Measurements from ENCODE around the gene TEX9. TPM values are rescaled to one million over a fixed set of nuclear protein-coding genes. Genes with fewer than 3 reads are reported as not detected.
"Not testable (repeated sequence)": the region's sequence is repeated elsewhere in the genome, so short reads cannot be mapped to it uniquely, and the experiment has no call there.

TEX9 gene
- total RNA-seq = 5.2 and 8.8 TPM in 2 replicates

DNA sequence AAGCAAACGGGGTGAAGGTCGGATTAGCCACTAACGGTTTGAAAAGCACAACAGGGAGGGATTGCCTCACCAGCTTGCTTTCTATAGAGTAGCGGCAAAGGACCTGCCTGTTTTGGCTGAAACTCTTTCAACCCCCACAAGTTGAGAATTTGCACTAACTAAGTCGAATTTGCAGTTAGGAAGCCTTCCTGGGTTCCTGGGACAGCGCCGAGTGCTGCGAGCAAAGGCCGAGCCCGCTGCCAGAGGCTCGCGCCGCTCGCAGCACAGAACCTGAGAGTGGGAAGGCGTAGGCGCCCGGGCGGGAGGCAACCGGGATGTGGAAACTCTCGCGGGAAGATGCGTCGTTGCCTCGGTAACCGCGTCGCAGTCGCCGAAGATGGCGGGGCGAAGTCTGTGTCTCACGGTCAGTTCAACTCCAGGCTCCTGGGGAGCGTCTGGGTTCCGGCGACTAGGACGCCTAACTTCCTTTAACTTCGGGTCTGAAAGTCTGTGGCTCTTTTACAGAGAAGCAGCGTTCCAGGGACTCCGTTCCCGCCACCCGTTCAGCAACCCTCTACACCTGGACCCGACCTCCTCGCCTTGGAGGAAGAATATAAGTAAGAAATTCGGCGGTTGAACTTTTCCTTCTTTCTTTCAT is at the start of gene TEX9:
Gene TEX9 (plus strand): TSS at position 352 of the 637 bp plus-strand sequence. CDS start 25 bp downstream, at position 377.
- TF ChIP-seq, protein P1, sequence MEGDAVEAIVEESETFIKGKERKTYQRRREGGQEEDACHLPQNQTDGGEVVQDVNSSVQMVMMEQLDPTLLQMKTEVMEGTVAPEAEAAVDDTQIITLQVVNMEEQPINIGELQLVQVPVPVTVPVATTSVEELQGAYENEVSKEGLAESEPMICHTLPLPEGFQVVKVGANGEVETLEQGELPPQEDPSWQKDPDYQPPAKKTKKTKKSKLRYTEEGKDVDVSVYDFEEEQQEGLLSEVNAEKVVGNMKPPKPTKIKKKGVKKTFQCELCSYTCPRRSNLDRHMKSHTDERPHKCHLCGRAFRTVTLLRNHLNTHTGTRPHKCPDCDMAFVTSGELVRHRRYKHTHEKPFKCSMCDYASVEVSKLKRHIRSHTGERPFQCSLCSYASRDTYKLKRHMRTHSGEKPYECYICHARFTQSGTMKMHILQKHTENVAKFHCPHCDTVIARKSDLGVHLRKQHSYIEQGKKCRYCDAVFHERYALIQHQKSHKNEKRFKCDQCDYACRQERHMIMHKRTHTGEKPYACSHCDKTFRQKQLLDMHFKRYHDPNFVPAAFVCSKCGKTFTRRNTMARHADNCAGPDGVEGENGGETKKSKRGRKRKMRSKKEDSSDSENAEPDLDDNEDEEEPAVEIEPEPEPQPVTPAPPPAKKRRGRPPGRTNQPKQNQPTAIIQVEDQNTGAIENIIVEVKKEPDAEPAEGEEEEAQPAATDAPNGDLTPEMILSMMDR (IDR thresholded peaks at IDR 0.05; ENCODE audit: insufficient read depth, low read length, poor library complexity, severe bottlenecking) = no peak
- H3K36me3 ChIP-seq (ENCODE audit: control insufficient read depth, insufficient read depth, low read length) = no peaks in the 10 kb centered on the region
- no peaks in the 10 kb centered on the region for H3K27me3 ChIP-seq (ENCODE audit: control insufficient read depth, insufficient read depth, low read length)
- H3K4me3 ChIP-seq (ENCODE audit: low read depth, low read length) = peak within 1 kb of the TSS; percentile 59
- DNase-seq (ENCODE audit: low read depth) = peak; percentile 55

DNA sequence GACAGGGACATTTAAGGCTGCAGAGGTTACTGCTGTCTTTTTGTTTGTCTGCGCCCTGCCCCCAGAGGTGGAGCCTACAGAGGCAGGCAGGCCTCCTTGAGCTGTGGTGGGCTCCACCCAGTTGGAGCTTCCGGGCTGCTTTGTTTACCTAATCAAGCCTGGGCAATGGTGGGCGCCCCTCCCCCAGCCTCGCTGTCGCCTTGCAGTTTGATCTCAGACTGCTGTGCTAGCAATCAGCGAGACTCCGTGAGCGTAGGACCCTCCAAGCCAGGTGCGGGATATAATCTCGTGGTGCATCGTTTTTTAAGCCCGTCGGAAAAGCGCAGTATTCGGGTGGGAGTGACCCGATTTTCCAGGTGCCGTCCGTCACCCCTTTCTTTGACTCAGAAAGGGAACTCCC is 48.7 kb upstream of the TEX9 start:
- DNase-seq (ENCODE audit: low read depth); H3K27me3 ChIP-seq (ENCODE audit: control insufficient read depth, insufficient read depth, low read length); H3K36me3 ChIP-seq (ENCODE audit: control insufficient read depth, insufficient read depth, low read length); H3K4me3 ChIP-seq (ENCODE audit: low read depth, low read length): not testable (repeated sequence)

DNA sequence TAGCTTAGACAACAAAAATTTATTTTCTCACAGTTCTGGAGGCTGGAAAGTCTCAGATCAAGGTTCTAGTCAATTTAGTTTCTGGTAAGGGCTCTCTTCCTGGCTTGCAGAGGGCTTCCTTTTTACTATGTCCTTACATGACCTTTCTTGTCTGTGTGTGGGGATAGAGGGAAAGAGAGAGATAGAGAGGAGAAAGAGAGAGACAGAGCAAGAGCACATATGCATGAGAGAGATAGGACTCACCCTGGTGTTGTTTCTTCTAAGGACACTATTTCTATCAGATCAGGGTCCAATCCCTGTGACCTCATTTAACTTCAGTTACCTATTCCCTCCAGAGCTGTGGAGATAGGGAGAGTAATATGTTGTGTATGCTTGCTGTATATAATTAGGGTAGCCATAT is 44.9 kb upstream of the TEX9 start:
- H3K4me3 ChIP-seq (ENCODE audit: low read depth, low read length) = no peak overlapping the region
- DNase-seq (ENCODE audit: low read depth) = no peak
- TF ChIP-seq, protein P1 (IDR thresholded peaks at IDR 0.05; ENCODE audit: insufficient read depth, low read length, poor library complexity, severe bottlenecking) = no peak

DNA sequence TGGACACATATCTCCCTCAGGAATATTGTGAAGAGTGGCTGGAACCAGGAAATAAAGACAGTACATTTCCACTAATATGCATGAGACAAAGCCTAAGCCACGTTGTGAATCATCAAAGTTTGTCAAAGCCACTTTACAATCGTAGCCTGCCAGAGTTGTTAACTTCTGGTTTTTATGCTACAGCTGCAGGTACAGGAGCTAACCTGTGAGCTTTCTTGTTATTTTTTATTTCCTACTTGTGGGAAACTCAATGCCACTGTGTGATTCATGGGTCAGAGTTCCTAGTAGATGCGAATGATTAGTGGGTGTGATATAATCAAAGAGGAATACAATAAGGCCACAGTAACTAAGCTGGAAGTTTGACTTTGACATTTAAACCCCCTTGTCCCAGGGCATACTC is 44.4 kb upstream of the TEX9 start:
- Histone ChIP-seq H3K36me3 (ENCODE audit: control insufficient read depth, insufficient read depth, low read length) (no peaks in the 10 kb centered on the region), H3K27me3 (ENCODE audit: control insufficient read depth, insufficient read depth, low read length) (no peaks in the 10 kb centered on the region), H3K4me3 (ENCODE audit: low read depth, low read length) (no peak overlapping the region)
- TF ChIP-seq, protein P1 (IDR thresholded peaks at IDR 0.05; ENCODE audit: insufficient read depth, low read length, poor library complexity, severe bottlenecking) = no peak
- DNase-seq (ENCODE audit: low read depth) = peak; percentile 9

More for the DNA sequence above, 44.9 kb upstream of the TEX9 start:
- Histone ChIP-seq H3K36me3 (ENCODE audit: control insufficient read depth, insufficient read depth, low read length) (no peaks in the 10 kb centered on the region), H3K27me3 (ENCODE audit: control insufficient read depth, insufficient read depth, low read length) (no peaks in the 10 kb centered on the region)

DNA sequence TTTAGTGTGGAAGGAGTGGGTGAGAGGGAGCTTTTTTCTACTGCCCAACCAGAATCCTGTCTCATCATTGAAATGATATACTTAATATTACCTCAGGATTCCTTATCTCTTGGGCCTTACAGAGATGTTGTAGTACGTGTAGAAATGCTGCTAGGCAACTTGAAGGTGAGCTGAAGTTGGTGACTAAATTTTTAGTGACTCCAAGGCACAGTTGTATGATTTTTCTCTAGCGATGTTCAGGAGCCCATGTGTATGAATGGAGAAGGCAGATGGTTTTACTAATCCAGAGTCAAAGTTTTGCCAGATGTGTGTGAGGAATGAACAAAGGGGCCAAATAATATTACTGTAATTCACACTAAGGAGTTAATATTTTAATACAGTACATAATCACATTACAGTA is 42.8 kb upstream of the TEX9 start:
- H3K36me3 ChIP-seq (ENCODE audit: control insufficient read depth, insufficient read depth, low read length) = no peaks in the 10 kb centered on the region
- no peaks in the 10 kb centered on the region for H3K27me3 ChIP-seq (ENCODE audit: control insufficient read depth, insufficient read depth, low read length)
- no peak overlapping the region for H3K4me3 ChIP-seq (ENCODE audit: low read depth, low read length)
- no peak for DNase-seq (ENCODE audit: low read depth)
- TF ChIP-seq, protein P1 (IDR thresholded peaks at IDR 0.05; ENCODE audit: insufficient read depth, low read length, poor library complexity, severe bottlenecking) = no peak

DNA sequence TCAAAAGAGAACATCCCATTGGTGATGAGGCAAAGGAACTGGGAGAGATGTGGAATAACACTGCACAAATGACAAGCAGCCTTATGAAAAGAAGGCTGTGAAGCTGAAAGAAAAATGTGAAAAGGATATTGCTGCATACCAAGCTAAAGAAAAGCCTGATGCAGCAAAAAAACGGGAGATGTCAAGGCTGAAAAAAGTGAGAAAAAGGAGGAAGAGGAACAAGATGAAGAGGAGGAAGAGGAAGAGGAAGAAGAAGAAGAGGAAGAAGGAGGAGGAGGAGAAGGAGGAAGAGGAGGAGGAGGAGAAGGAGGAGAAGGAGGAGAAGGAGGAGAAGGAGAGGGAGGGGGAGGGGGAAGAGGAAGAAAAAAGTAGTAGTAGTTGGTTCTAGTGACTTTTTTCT is 41.8 kb upstream of the TEX9 start:
- Histone ChIP-seq H3K36me3 (ENCODE audit: control insufficient read depth, insufficient read depth, low read length) (no peaks in the 10 kb centered on the region), H3K27me3 (ENCODE audit: control insufficient read depth, insufficient read depth, low read length) (no peaks in the 10 kb centered on the region), H3K4me3 (ENCODE audit: low read depth, low read length) (no peak overlapping the region)
- no peak for DNase-seq (ENCODE audit: low read depth)
- TF ChIP-seq, protein P1 (IDR thresholded peaks at IDR 0.05; ENCODE audit: insufficient read depth, low read length, poor library complexity, severe bottlenecking) = no peak
